Gastroesophageal sphincter (tissue), 3 donors: ENCODE data around the gene INTS2.

Source experiments
- POLR2A ChIP-seq, 2 donors: fragments of 450-650 bp; IDR thresholded peaks; one replicate each; pipeline ENCODE4 v1.6.1; 2017; ENCODE audit warnings: antibody characterized with exemption in 2 of 2, mild to moderate bottlenecking in 2 of 2, moderate library complexity in 1 of 2
- TF ChIP-seq, protein P1 (sequence below), 4 experiments: fragments of 200-600 bp in 2 of 4; fragments of 450-650 bp in 2 of 4; sonication (generic) in 1 of 4; IDR thresholded peaks; one replicate each; pipeline ENCODE4 v1.5.1; 2017 to 2019; ENCODE audit warnings: antibody characterized with exemption in 4 of 4, mild to moderate bottlenecking in 2 of 4, moderate library complexity in 2 of 4

DNA sequence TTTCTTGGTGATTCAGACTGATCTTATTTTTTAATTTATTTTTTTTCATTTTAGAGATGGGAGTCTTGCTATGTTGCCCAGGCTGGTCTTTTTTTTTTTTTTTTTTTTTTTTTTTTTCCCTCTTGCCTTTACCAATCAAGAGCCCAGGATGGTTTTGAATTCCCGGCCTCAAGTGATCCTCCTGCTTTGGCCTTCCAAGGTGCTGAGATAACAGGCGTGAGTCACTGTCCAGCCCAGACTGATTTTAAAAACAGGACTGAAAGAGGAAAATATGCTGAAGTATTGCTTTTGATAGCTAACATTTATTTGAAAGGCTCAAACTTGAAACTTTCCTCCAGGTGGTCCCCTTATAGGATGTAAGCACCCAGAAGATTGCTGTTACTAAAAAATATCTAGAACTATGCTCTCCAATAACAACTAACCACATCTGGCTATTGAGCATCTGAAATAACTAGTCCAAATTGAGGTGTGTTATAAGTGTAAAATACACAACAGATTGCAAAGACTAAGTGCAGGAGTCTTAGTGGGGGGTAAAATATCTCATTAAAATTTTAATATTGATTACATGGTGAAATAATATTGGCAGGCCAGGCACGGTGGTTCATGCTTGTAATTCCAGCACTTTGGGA, 48.7 kb downstream of the INTS2 start:
- TF ChIP-seq, protein P1, sequence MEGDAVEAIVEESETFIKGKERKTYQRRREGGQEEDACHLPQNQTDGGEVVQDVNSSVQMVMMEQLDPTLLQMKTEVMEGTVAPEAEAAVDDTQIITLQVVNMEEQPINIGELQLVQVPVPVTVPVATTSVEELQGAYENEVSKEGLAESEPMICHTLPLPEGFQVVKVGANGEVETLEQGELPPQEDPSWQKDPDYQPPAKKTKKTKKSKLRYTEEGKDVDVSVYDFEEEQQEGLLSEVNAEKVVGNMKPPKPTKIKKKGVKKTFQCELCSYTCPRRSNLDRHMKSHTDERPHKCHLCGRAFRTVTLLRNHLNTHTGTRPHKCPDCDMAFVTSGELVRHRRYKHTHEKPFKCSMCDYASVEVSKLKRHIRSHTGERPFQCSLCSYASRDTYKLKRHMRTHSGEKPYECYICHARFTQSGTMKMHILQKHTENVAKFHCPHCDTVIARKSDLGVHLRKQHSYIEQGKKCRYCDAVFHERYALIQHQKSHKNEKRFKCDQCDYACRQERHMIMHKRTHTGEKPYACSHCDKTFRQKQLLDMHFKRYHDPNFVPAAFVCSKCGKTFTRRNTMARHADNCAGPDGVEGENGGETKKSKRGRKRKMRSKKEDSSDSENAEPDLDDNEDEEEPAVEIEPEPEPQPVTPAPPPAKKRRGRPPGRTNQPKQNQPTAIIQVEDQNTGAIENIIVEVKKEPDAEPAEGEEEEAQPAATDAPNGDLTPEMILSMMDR (IDR thresholded peaks at IDR 0.05), result no peak
- TF ChIP-seq POLR2A (IDR thresholded peaks at IDR 0.05), result no peak
